Central memory CD8-positive, alpha-beta T cell (primary cell): ENCODE results near the gene TRAPPC2L.

Experiments
- ATAC-seq: fragments of 150-1000 bp; cut with Tn5 transposase; replicated peaks from 2 replicates; pipeline ENCODE4 v1.10.0; 2022; ENCODE audit warnings: mild to moderate bottlenecking, moderate FRiP score, moderate number of reproducible peaks; ENCODE audit not compliant: poor library complexity, severe bottlenecking; ENCODE audit errors: extremely low read depth
- DNase-seq, 2 donors: peaks; one replicate each; pipeline ENCODE4 v3.0.0; 2021; ENCODE audit warnings: low spot score in 2 of 2
- H3K27ac Mint-ChIP-seq: one replicate; pipeline ENCODE4 v1.8.0; 2022; ENCODE audit warnings: low read depth, mild to moderate bottlenecking, moderate library complexity, mixed read lengths
- H3K27me3 Mint-ChIP-seq: one replicate; pipeline ENCODE4 v1.8.0; 2022; ENCODE audit warnings: mixed read lengths
- H3K36me3 Mint-ChIP-seq: one replicate; pipeline ENCODE4 v1.8.0; 2022; ENCODE audit warnings: mild to moderate bottlenecking, moderate library complexity, mixed read lengths; ENCODE audit not compliant: insufficient read depth
- H3K4me1 Mint-ChIP-seq: one replicate; pipeline ENCODE4 v1.8.0; 2022; ENCODE audit warnings: mixed read lengths
- H3K4me3 Mint-ChIP-seq: one replicate; pipeline ENCODE4 v1.8.0; 2022; ENCODE audit warnings: mild to moderate bottlenecking, moderate library complexity, mixed read lengths
- H3K9me3 Mint-ChIP-seq: one replicate; pipeline ENCODE4 v1.8.0; 2022; ENCODE audit warnings: mixed read lengths

The TRAPPC2L gene

DNA sequence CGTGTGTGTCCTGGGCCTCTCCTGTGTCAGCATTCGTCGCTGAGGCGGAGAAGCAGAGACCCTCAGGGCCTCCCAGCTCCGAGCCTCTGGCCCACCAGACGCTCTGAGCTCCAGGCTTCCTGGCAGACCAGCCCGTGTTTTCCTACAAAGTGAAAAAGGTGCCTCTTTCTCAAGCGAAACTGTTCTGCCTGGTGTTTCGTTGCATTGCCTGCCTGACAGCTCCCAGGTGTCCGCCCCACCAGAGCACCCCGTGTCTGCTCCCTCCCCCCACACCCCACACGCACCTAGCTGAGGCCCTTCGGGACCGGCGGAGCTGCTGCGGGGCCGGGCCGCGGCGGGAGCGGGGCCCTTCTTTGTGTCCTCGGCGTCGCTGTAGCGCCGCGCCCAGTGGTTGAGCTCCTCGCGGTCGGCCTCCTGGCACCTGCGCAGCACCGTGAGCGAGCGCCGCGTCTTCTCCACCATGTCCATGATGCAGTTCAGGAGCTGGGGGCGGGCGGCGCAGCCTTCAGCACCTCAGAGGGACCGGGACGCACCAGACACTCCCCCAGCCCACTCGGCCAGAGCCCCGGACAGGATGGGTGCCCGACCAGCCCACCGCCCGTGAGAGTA is 24.2 kb downstream of the TRAPPC2L start:
- peaks cover 3% of the 10 kb centered on the region for H3K36me3 Mint-ChIP-seq

DNA sequence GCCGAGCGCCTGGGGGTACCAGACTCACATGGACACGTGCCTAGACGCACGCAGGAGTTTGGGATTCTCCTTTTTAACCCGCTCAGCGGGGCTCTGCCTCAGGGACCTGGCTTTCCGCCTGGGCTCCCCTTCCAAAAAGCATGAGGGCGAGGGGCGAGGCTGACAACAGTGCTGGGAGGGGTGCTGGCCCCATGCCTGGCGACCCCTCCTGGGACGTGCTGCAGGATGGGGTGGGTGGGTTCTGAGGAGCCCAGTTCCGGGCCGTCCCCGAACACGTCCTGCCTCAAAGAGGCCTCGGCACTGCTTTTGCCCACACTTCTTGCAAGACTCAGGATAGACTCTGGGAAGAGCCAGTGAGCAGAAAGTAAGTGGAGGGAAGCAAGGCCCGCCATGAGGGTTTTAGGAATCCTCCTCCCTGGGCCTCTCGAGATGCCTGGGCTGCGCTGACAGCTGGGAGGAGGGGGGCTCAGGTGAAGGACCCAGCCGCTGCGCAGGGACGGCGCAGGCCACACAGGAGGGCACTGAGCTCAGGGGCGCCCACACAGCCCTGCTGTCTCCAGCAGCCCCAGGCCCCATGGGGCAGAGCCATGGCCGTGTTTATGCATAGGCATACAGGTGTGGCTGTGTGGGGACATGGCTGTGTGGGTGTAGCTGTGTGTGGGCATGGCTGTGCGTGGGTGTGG is 24.9 kb downstream of the TRAPPC2L start:
- H3K9me3 Mint-ChIP-seq = no peaks in the 10 kb centered on the region
- peak overlapping the region; percentile 69 for H3K27ac Mint-ChIP-seq
- ATAC-seq (no peak), DNase-seq (no peak)
- peaks cover 4% of the 10 kb centered on the region for H3K4me1 Mint-ChIP-seq
- no peaks in the 10 kb centered on the region for H3K27me3 Mint-ChIP-seq
- H3K4me3 Mint-ChIP-seq = no peak overlapping the region
- H3K36me3 Mint-ChIP-seq = peaks cover 3% of the 10 kb centered on the region

More for the DNA sequence above, 24.2 kb downstream of the TRAPPC2L start:
- H3K4me3 Mint-ChIP-seq = no peak overlapping the region
- peaks cover 4% of the 10 kb centered on the region for H3K4me1 Mint-ChIP-seq
- no peaks in the 10 kb centered on the region for H3K9me3 Mint-ChIP-seq
- no peak overlapping the region for H3K27ac Mint-ChIP-seq
- H3K27me3 Mint-ChIP-seq = no peaks in the 10 kb centered on the region
- ATAC-seq (no peak), DNase-seq (no peak)

DNA sequence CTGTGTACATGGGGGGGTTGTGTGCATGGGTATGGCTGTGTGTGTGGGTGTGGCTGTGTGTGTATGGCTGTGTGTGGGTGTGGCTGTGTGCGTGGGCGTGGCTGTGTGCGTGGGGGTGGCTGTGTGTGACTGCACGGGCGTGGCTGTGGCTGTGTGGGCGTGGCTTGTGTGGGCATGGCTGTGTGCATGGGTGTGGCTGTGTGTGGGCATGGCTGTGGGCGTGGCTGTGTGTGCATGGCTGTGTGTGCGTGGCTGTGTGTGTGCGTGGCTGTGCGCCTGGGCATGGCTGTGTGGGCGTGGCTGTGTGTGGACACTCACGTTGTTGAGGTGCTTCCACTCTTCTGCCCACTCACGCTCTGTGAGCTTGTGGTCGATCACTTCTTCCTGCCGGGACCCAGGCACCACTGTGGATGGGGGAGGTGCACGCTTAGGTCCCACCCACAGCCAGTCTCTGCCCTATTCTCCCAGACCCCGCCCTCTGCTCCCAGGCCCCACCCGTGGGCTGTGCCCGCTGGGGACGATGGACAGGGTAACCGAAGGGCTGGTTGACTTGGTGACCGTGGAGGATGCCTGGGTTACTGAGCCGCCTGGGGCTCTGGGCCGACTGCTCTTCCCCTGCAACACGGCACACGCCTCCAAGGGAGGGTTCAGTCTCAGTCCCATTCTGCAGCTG is 25.6 kb downstream of the TRAPPC2L start:
- peaks cover 3% of the 10 kb centered on the region for H3K36me3 Mint-ChIP-seq
- ATAC-seq = no peak
- no peak overlapping the region for H3K4me3 Mint-ChIP-seq
- no peak for DNase-seq
- peak overlapping the region; percentile 69 for H3K27ac Mint-ChIP-seq
- H3K4me1 Mint-ChIP-seq = peaks cover 4% of the 10 kb centered on the region
- no peaks in the 10 kb centered on the region for H3K27me3 Mint-ChIP-seq
- H3K9me3 Mint-ChIP-seq = no peaks in the 10 kb centered on the region

DNA sequence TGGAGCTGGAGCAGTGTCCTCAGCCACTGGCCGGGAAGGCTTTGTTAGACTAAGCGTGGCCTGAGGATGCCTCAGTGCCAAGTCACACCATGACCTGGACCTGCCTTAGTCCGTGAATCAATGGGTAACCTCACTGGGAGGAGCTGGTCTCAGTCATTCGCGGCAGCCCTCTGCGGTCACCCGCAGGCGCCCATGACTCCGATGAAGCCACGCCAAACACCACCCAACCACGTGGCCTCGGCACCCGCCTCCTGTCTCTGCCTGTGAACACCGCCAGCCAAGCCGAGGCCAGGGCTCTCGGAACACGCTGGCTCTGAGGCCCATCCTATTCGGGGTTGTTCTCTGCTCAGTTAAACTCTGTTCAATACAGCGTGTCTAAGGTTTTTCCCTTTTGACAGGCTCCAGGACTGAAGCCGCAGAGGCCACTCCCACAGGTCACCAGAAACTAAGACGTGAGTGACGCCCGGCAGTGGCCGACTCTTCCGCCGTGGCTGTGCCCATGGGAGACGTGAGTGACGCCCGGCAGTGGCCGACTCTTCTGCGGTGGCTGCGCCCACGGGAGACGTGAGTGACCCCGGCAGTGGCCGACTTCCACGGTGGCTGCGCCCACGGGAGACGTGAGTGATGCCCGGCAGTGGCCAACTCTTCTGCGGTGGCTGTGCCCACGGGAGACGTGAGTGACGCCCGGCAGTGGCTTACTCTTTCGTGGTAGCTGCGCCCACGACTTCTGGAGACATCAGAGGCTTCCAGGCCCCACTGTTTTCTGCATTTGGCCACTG is 26.4 kb downstream of the TRAPPC2L start:
- Mint-ChIP-seq H3K36me3 (peaks cover 3% of the 10 kb centered on the region), H3K27me3 (no peaks in the 10 kb centered on the region), H3K27ac (no peak overlapping the region), H3K9me3 (no peaks in the 10 kb centered on the region), H3K4me1 (peaks cover 4% of the 10 kb centered on the region), H3K4me3 (no peak overlapping the region)
- DNase-seq (no peak), ATAC-seq (no peak)

DNA sequence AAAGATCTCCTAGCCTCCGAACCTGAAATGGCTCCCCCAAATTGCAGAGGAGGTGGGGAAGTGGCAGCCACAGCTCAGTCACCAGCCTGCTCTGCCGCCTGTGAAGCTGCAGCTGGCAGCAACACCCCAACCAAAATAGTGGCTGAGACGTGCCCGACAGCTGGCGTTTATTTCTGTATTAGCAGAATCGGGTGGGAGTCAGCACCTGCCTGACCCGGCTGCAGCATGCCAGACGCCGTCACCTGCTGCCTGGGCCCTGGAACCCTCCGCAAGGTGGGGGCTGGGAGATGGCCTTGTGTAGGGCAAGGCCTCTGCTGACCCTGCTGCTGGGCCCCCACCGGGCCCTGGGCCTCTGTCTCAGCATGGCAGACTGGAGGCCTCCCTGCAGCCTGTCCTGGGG is 27.0 kb downstream of the TRAPPC2L start:
- Mint-ChIP-seq H3K27ac (no peak overlapping the region), H3K36me3 (peaks cover 3% of the 10 kb centered on the region), H3K27me3 (no peaks in the 10 kb centered on the region), H3K9me3 (no peaks in the 10 kb centered on the region), H3K4me3 (no peak overlapping the region), H3K4me1 (peaks cover 4% of the 10 kb centered on the region)
- no peak for ATAC-seq
- no peak for DNase-seq

DNA sequence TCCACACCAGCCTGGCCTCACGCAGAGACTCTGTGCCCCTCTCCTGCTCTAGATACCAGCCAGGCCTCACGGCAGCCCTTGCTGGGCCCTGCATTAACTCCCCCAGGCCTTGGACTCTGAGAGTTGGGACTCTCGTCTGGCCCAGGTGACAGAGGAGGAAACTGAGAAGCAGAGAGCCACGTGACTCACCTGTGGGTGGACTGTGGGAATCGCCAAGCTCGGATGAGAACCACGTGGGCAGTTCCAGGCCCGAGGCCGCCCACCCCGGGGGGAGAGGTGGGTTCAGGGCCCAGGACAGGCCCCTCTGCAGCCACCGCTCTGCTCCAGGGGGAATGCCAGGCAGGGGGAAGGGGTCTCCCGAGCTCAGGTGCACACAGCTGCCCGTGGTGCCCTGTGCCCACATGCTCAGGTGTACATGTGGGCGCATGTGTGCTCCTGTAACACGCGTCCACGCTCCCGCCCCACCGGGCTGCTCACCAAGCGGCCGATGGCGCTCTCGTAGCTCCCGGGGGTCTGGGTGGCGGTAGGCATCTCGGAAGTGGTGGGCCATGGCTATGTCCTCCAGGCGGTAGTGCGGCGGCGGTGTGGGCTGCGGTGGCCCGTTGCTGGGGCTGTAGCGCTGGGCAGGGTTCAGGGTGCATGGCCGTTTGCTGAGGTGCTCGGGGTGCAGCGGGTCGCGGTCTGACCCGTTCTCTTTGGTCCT is 27.8 kb downstream of the TRAPPC2L start:
- Mint-ChIP-seq H3K27me3 (no peaks in the 10 kb centered on the region), H3K4me1 (peaks cover 4% of the 10 kb centered on the region), H3K36me3 (peaks cover 3% of the 10 kb centered on the region), H3K9me3 (no peaks in the 10 kb centered on the region), H3K27ac (no peak overlapping the region), H3K4me3 (no peak overlapping the region)
- DNase-seq = no peak
- no peak for ATAC-seq

DNA sequence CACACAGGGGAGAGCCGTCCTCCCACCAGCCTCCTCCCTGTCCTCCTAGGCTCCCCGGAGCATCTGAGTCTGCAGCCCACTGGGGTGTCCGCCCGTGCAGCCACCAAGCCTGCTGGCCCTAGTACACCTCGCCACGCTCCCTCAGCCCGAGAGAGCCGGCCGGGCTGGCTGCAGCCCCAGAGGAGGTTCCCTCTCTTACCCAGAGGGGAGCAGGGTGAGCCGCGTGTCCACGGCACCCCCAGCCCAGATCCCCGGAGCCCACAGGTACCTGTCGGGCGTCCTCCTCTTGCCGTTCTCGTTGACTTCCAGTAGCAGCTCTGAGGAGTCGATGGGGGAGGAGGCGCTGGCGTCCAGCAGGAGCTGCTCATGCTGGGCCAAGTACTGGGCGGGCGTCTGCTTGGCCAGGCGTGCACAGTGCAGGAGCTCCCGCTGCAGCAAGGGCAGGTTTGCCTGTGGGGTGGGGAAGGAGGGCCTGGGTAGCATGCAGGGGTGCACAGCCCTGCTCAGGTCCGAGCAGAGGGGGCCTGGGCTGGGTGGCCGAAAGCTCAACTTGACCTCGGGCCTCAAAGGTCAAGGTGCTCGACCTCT is 28.9 kb downstream of the TRAPPC2L start:
- H3K4me3 Mint-ChIP-seq = no peak overlapping the region
- DNase-seq = no peak
- peaks cover 4% of the 10 kb centered on the region for H3K4me1 Mint-ChIP-seq
- no peaks in the 10 kb centered on the region for H3K9me3 Mint-ChIP-seq
- H3K36me3 Mint-ChIP-seq = peaks cover 3% of the 10 kb centered on the region
- H3K27me3 Mint-ChIP-seq = no peaks in the 10 kb centered on the region
- ATAC-seq = no peak
- no peak overlapping the region for H3K27ac Mint-ChIP-seq

DNA sequence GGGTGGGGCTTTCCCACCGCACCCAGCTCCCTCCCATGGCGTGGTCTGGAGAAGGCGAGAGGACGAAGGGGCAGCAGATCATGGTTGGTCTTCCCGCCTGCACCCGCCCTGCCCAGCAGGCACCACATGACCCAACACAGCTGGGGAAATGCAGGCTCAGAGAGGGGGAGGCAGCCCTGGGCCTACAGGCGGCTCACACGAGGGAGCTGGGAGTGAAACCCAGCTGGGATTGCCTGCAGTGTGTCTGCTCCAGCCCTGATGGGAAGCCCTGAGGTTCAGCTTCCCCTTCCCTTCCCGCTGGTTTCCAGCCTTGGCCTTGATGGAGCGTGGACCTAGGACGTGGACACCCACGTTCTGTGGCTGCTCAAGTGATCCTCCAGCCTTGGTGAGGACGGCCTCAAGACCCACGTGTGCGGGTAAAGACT is 29.5 kb downstream of the TRAPPC2L start:
- no peak for DNase-seq
- peaks cover 4% of the 10 kb centered on the region for H3K4me1 Mint-ChIP-seq
- no peak overlapping the region for H3K4me3 Mint-ChIP-seq
- no peaks in the 10 kb centered on the region for H3K27me3 Mint-ChIP-seq
- no peak for ATAC-seq
- H3K36me3 Mint-ChIP-seq = peaks cover 3% of the 10 kb centered on the region
- H3K27ac Mint-ChIP-seq = no peak overlapping the region
- H3K9me3 Mint-ChIP-seq = no peaks in the 10 kb centered on the region

DNA sequence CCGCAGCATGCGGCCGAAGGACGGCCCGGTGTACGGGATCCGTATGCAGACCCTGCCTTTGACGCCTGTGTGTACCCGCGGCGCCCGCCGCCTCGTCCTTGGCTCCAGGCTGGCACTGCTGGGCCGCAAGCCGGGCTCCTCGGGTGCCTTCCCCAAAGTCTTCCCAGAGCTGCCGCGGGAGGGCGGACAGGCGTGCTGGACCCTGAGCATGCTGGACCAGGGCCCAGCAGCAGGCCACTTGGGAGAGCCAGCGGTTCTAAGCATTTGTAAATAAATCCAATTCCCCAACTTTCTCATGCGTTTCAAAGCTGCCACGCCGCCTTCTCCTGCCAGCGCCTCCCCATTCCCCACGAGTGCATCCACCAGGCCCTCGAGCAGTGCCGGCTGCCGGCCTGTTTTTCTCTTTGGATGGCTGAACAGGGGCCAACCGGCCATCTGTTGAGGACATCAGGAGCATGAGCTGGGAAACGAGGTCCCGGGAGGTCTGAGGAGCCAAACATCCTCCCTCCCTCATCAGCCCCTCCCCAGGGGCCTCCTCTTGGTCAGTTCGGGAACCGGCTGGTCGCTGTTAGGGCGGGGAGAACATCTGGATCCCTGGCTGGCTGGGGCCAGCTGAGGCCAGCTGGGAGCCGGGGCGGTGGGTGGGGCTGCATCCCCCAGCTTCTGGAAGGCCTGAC is 30.1 kb downstream of the TRAPPC2L start:
- DNase-seq = no peak
- Mint-ChIP-seq H3K27ac (no peak overlapping the region), H3K4me1 (peaks cover 4% of the 10 kb centered on the region), H3K4me3 (no peak overlapping the region), H3K36me3 (no peaks in the 10 kb centered on the region), H3K27me3 (no peaks in the 10 kb centered on the region), H3K9me3 (no peaks in the 10 kb centered on the region)
- no peak for ATAC-seq

DNA sequence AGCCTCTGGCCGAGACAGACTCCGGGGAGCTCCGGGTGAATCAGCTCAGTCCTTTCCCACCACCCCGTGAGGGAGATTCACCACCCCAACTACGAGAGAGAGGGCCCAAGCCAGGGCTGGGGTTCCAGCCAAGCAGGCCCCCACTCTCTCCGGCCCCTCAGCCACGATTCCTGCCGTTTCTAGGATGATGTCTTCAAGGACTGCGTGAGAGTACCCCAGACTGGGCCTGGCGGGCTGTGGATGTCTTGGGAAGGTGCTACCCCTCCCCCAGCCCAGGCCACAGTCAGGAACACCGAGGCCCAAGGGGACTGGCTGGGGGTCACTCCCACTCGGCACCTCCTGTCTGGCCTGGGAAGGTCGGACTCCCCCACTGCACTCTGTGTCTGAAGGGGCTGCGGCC is 31.1 kb downstream of the TRAPPC2L start:
- Mint-ChIP-seq H3K4me1 (no peaks in the 10 kb centered on the region), H3K27me3 (no peaks in the 10 kb centered on the region), H3K4me3 (no peak overlapping the region), H3K27ac (no peak overlapping the region), H3K9me3 (no peaks in the 10 kb centered on the region), H3K36me3 (no peaks in the 10 kb centered on the region)
- no peak for ATAC-seq
- DNase-seq = no peak

DNA sequence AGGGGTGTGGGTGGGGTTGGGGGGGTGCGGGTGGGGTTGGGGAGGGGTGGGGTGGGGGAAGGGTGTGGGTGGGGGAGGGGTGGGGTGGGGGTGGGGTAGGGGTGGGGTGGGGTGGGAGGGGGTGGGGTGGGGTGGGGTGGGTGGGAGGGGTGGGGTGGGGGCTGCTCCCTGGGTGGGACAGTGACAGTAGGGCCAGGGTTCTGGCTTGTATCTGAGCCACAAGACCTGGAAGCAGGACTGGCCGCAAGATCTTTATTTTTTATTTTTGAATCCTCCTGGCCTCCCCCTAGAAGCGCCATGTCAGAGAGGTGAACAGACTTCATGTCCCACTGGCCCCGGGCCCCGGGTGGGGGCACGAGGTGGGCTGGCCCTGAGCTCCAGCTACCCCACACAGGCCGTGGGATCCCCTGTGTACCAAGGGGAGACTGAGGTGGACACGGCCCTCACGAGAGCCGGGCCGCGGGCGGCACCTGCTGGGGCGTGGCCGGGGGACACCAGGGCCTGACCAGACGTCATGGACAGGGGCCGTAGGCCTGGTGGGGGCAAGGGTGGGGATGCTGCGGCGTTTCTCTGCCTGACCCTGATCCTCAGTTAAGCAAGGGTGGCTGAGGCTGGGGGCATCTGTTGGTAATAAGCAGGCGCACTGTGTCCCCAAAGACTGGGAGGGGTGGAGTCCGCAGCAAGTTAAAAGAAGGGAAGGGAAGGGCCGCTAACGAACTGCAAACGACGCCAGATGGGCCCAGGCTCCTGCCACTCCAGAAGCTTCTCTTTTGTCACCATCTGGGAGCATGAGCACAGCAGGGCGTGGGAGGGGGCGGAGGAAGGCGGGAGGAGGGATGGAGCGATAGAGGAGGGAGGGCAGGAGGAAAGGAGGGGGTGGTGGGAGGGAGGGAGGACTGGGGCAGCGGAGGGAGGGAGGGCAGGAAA is 31.8 kb downstream of the TRAPPC2L start:
- Mint-ChIP-seq H3K36me3 (no peaks in the 10 kb centered on the region), H3K4me3 (no peak overlapping the region), H3K27ac (no peak overlapping the region), H3K27me3 (no peaks in the 10 kb centered on the region), H3K9me3 (no peaks in the 10 kb centered on the region), H3K4me1 (no peaks in the 10 kb centered on the region)
- DNase-seq (no peak), ATAC-seq (no peak)
